ENCODE measurements around the gene KCNC3. TPM values are rescaled to one million over a fixed set of nuclear protein-coding genes. Genes with fewer than 3 reads are reported as not detected.

KCNC3 gene
- total RNA-seq, 2 experiments from 2014 or later, result 1.3 to 2.3 TPM

DNA sequence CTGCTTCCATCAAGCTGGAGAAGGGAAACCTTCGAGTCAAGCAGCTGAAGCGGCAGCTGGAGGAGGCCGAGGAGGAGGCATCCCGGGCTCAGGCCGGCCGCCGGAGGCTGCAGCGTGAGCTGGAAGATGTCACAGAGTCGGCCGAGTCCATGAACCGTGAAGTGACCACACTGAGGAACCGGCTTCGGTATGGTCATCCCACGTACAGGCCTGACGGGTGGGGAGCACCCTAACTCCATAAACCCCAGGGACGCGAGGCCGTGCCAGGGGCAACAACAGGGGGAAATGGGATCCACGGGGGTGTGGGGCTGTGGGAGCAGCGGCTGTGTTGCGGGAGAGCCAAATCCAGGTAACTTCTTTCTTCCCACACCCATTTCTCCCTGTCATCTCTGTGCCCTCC is 20.2 kb downstream of the KCNC3 start:
- peaks cover 44% of the 10 kb centered on the region for H3K27me3 Mint-ChIP-seq
- no peaks in the 10 kb centered on the region for H3K4me1 Mint-ChIP-seq
- H3K36me3 Mint-ChIP-seq, result no peaks in the 10 kb centered on the region
- H3K4me3 Mint-ChIP-seq, result no peak overlapping the region
- no peak for ATAC-seq
- CTCF ChIA-PET, result no interaction called here
- DNase-seq, result no peak
- no peak overlapping the region for H3K27ac Mint-ChIP-seq
- no peaks in the 10 kb centered on the region for H3K9me3 Mint-ChIP-seq (ENCODE audit: low read depth)

DNA sequence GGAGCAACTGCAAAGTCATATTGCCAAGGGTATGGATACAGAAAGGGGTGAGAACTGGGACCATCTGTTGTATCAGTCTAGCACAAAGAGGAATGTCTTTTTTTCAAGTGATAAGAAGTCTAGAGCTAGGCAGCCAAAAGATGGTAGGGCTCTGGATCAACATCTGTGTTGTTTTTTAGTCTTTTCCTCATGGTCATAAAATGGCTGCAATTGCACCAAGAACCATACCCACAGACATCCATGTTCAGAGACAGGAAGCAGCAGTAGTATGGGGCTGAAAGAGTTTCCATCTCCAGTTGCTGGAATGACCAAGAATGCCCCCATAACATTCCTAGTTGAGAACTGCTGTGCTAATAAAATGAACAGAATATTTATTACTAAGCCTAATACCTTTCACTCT is 25.6 kb downstream of the KCNC3 start:
- H3K27me3 Mint-ChIP-seq, result peaks cover 13% of the 10 kb centered on the region
- no peak overlapping the region for H3K27ac Mint-ChIP-seq
- DNase-seq, result no peak
- CTCF ChIA-PET, result no interaction called here
- ATAC-seq, result no peak
- no peak overlapping the region for H3K4me3 Mint-ChIP-seq
- H3K36me3 Mint-ChIP-seq, result no peaks in the 10 kb centered on the region
- H3K9me3 Mint-ChIP-seq (ENCODE audit: low read depth), result no peaks in the 10 kb centered on the region
- H3K4me1 Mint-ChIP-seq, result peaks cover 6% of the 10 kb centered on the region

GRCh38 chr19:50301607-50301971 is 27.6 kb downstream of the KCNC3 start:
- Mint-ChIP-seq H3K36me3 (no peaks in the 10 kb centered on the region), H3K4me1 (peaks cover 6% of the 10 kb centered on the region), H3K27me3 (peaks cover 7% of the 10 kb centered on the region), H3K9me3 (ENCODE audit: low read depth) (no peaks in the 10 kb centered on the region), H3K27ac (no peak overlapping the region), H3K4me3 (no peak overlapping the region)
- no peak for DNase-seq
- CTCF ChIA-PET, result no interaction called here
- ATAC-seq, result no peak

DNA sequence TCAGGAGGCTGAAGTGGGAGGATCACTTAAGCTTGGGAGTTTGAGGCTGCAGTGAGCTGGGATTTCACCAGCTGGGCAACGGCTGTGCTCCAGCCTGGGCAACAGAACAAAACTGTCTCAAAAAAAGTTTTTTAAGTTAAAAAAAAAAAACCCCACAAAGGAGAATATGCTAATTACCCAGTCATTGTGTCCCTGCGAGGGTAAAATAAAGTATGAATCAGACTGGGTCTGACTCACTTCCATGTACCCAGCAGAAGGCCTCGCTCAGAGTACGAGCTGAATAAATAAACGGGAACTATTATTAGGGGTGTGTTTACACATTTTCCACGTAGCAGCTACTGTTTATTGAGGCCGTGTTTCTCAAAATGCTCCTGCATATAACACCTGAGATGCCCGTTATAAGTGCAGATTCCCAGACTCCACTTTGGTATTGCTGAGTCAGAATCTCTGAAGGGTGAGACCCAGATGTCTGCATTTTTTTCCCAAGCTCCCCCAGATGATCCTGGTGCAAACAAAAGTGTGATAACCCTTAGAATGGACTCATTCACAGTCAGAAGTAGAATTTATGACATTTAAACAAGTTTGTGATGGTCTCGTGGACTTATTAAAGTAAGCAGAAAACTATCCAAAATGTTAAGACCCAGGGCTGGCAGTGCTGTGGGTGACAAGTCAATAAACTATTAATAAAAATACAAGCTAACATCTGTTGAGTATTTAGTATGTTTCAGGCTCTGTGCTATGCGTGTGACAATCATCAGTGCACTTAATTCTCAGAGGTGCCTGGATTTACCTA is 28.2 kb downstream of the KCNC3 start:
- H3K36me3 Mint-ChIP-seq, result no peaks in the 10 kb centered on the region
- peaks cover 6% of the 10 kb centered on the region for H3K4me1 Mint-ChIP-seq
- H3K27ac Mint-ChIP-seq, result no peak overlapping the region
- CTCF ChIA-PET, result no interaction called here
- H3K9me3 Mint-ChIP-seq (ENCODE audit: low read depth), result no peaks in the 10 kb centered on the region
- peak; percentile 64 for ATAC-seq
- peaks cover 7% of the 10 kb centered on the region for H3K27me3 Mint-ChIP-seq
- H3K4me3 Mint-ChIP-seq, result no peak overlapping the region
- no peak for DNase-seq

DNA sequence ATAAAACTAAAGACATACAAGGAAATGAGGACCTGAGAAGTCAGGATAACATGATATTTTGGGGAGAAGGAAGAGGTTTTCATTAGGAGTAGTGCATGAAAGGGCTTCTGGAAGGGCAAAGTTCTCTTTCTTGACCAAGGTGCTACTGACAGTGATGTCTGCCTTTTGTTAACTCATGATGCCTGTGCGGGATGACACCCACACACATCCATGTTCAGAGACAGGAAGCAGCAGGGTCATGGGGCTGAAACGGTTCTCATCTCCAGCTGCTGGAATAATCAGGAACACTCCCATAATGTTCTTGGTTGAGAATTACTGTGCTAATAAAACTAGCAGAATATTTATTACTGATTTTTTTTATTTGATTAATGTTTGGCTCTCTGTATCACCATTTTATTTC is 29.1 kb downstream of the KCNC3 start:
- peaks cover 6% of the 10 kb centered on the region for H3K4me1 Mint-ChIP-seq
- H3K36me3 Mint-ChIP-seq, result no peaks in the 10 kb centered on the region
- H3K9me3 Mint-ChIP-seq (ENCODE audit: low read depth), result no peaks in the 10 kb centered on the region
- CTCF ChIA-PET, result no interaction called here
- no peak for DNase-seq
- peaks cover 7% of the 10 kb centered on the region for H3K27me3 Mint-ChIP-seq
- H3K27ac Mint-ChIP-seq, result no peak overlapping the region
- no peak for ATAC-seq
- H3K4me3 Mint-ChIP-seq, result no peak overlapping the region

DNA sequence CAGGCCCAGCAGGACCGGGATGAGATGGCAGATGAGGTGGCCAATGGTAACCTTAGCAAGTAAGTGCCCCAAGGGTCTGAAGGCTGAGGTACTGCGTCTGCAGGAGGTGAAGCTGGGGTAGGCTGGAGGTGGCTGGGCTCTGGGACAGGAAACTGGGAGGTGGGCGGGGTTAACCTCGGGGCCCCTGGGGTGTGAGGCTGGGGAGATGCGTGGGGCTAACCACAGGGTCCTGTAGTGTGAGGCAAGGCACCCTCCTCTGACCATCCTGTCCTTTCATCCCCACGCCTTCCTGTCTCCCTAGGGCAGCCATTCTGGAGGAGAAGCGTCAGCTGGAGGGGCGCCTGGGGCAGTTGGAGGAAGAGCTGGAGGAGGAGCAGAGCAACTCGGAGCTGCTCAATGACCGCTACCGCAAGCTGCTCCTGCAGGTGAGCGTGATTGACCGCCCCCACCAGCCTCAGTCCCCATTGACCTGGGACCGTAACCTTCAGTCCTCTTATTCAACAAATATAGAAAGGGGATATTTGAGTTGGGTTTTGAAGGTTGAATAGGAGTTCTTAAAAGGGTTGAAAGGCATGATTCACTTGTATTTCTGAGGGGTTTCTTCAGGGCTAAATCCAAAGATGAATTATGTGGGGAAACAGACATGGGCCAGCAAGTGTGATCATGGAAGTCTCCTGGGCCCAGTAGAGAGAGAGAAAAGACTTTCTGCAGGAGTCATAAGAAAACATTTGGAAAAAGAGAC is 35.7 kb downstream of the KCNC3 start:
- no peak for ATAC-seq
- Mint-ChIP-seq H3K36me3 (no peaks in the 10 kb centered on the region), H3K9me3 (ENCODE audit: low read depth) (no peaks in the 10 kb centered on the region), H3K27me3 (no peaks in the 10 kb centered on the region), H3K4me1 (no peaks in the 10 kb centered on the region), H3K4me3 (no peak overlapping the region), H3K27ac (no peak overlapping the region)
- CTCF ChIA-PET, result no interaction called here
- DNase-seq, result no peak

GRCh38 chr19:50292216-50292827 is 36.9 kb downstream of the KCNC3 start:
- Mint-ChIP-seq H3K27me3 (no peaks in the 10 kb centered on the region), H3K4me3 (no peak overlapping the region), H3K27ac (no peak overlapping the region), H3K36me3 (no peaks in the 10 kb centered on the region), H3K9me3 (ENCODE audit: low read depth) (peaks cover 2% of the 10 kb centered on the region), H3K4me1 (no peaks in the 10 kb centered on the region)
- DNase-seq, result no peak
- ATAC-seq, result no peak
- CTCF ChIA-PET, result no interaction called here

DNA sequence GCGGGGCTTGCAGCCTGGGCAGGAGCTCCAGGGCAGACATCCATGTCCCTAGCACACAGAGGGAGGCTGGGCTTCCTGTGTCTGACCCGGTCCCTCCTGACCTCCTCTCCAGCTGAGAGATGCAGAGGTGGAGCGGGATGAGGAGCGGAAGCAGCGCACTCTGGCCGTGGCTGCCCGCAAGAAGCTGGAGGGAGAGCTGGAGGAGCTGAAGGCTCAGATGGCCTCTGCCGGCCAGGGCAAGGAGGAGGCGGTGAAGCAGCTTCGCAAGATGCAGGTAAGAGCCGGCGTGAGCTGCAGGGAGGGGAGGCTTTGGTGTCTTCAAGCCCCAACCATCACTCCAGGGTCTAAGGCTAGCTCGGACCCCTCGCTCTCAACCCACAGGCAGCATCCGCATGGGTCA is 38.4 kb downstream of the KCNC3 start:
- CTCF ChIA-PET, result no interaction called here
- Mint-ChIP-seq H3K27me3 (no peaks in the 10 kb centered on the region), H3K4me1 (no peaks in the 10 kb centered on the region), H3K27ac (no peak overlapping the region), H3K4me3 (no peak overlapping the region), H3K9me3 (ENCODE audit: low read depth) (peaks cover 4% of the 10 kb centered on the region), H3K36me3 (no peaks in the 10 kb centered on the region)
- DNase-seq (no peak), ATAC-seq (no peak)

- peaks cover 1% of the 10 kb centered on the region for H3K36me3 Mint-ChIP-seq
- DNase-seq (no peak), ATAC-seq (no peak)
- no peaks in the 10 kb centered on the region for H3K4me1 Mint-ChIP-seq
- peaks cover 6% of the 10 kb centered on the region for H3K9me3 Mint-ChIP-seq (ENCODE audit: low read depth)
- H3K27ac Mint-ChIP-seq, result no peak overlapping the region
- H3K4me3 Mint-ChIP-seq, result no peak overlapping the region
- CTCF ChIA-PET, result no interaction called here
- H3K27me3 Mint-ChIP-seq, result no peaks in the 10 kb centered on the region
Observed at GRCh38 chr19:50290011-50290410, 39.2 kb downstream of the KCNC3 start.

DNA sequence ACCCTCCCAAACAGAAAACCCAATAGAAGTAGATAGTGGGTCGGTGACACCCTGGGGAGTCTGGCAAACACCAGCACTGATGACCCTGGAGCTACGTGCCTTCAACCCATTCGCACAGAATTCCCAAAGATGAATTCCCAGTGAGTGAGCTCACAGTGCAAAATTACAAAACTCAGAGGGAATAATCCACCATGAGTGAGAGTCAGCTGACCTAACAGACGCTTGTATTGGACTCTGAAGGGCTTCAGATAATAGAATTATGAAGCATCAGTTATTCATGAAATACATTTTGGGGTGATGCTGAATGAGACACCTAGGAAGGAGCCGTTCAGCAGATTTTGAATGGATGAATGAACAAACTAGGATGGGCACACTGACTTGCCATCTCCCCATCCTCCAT is 40.2 kb downstream of the KCNC3 start:
- CTCF ChIA-PET, result no interaction called here
- no peak for ATAC-seq
- peaks cover 1% of the 10 kb centered on the region for H3K36me3 Mint-ChIP-seq
- no peaks in the 10 kb centered on the region for H3K27me3 Mint-ChIP-seq
- H3K27ac Mint-ChIP-seq, result no peak overlapping the region
- H3K4me3 Mint-ChIP-seq, result no peak overlapping the region
- H3K9me3 Mint-ChIP-seq (ENCODE audit: low read depth), result peaks cover 6% of the 10 kb centered on the region
- DNase-seq, result no peak
- H3K4me1 Mint-ChIP-seq, result no peaks in the 10 kb centered on the region

GRCh38 chr19:50287331-50287730 is 41.8 kb downstream of the KCNC3 start:
- Mint-ChIP-seq H3K27ac (no peak overlapping the region), H3K4me3 (no peak overlapping the region), H3K4me1 (no peaks in the 10 kb centered on the region), H3K9me3 (ENCODE audit: low read depth) (peaks cover 6% of the 10 kb centered on the region), H3K36me3 (peaks cover 1% of the 10 kb centered on the region), H3K27me3 (no peaks in the 10 kb centered on the region)
- ATAC-seq (no peak), DNase-seq (no peak)
- CTCF ChIA-PET, result no interaction called here

GRCh38 chr19:50286443-50286842 is 42.7 kb downstream of the KCNC3 start:
- CTCF ChIA-PET, result no interaction called here
- no peak for ATAC-seq
- no peak overlapping the region for H3K27ac Mint-ChIP-seq

GRCh38 chr19:50285833-50286232 is 43.3 kb downstream of the KCNC3 start:
- Mint-ChIP-seq H3K4me1 (no peaks in the 10 kb centered on the region), H3K9me3 (ENCODE audit: low read depth) (peaks cover 6% of the 10 kb centered on the region), H3K27ac (no peak overlapping the region), H3K36me3 (peaks cover 1% of the 10 kb centered on the region), H3K4me3 (no peak overlapping the region), H3K27me3 (no peaks in the 10 kb centered on the region)
- DNase-seq, result no peak
- ATAC-seq, result no peak
- CTCF ChIA-PET, result no interaction called here

More at GRCh38 chr19:50286443-50286842, 42.7 kb downstream of the KCNC3 start:
- Mint-ChIP-seq H3K27me3 (no peaks in the 10 kb centered on the region), H3K36me3 (peaks cover 1% of the 10 kb centered on the region), H3K4me1 (no peaks in the 10 kb centered on the region), H3K9me3 (ENCODE audit: low read depth) (peaks cover 6% of the 10 kb centered on the region), H3K4me3 (no peak overlapping the region)
- no peak for DNase-seq

DNA sequence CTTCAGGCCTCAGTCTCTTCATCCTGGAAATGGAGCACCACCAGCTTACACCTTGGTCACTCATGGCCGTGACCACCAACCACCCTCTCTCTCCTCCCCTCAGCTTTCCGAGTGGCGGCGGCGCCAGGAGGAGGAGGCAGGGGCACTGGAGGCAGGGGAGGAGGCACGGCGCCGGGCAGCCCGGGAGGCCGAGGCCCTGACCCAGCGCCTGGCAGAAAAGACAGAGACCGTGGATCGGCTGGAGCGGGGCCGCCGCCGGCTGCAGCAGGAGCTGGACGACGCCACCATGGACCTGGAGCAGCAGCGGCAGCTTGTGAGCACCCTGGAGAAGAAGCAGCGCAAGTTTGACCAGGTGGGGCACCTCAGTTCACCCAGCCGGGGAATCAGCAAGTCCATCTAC is 47.7 kb downstream of the KCNC3 start:
- ATAC-seq (no peak), DNase-seq (no peak)
- H3K27me3 Mint-ChIP-seq, result no peaks in the 10 kb centered on the region
- H3K4me1 Mint-ChIP-seq, result no peaks in the 10 kb centered on the region
- H3K27ac Mint-ChIP-seq, result no peak overlapping the region
- H3K36me3 Mint-ChIP-seq, result peaks cover 1% of the 10 kb centered on the region
- CTCF ChIA-PET, result no interaction called here
- H3K4me3 Mint-ChIP-seq, result no peak overlapping the region
- H3K9me3 Mint-ChIP-seq (ENCODE audit: low read depth), result peaks cover 4% of the 10 kb centered on the region
